Esophagus squamous epithelium (tissue), 5 donors: ENCODE data around the gene SERPINA5. TPM values are rescaled to one million over a fixed set of nuclear protein-coding genes. Genes with fewer than 3 reads are reported as not detected.

Experiments used
- DNase-seq: peaks from one replicate; lab custom pipeline; 2025; lab: John Stamatoyannopoulos, UW
- H3K27ac ChIP-seq, 4 donors: fragments of 200-600 bp; sonication (generic); one replicate each; pipeline ENCODE4 v1.5.1; 2016 to 2019; ENCODE audit warnings: mild to moderate bottlenecking in 1 of 4
- H3K27me3 ChIP-seq, 4 donors: fragments of 200-600 bp; sonication (generic); 1 replicate in 3 of 4; 2 replicates in 1 of 4; pipeline versions ENCODE4 v1.5.1 to v1.6.0; 2017 to 2021; ENCODE audit warnings: antibody characterized with exemption in 1 of 4
- H3K36me3 ChIP-seq, 3 donors: fragments of 200-600 bp; sonication (generic); one replicate each; pipeline ENCODE4 v1.5.1; 2016 to 2019
- H3K4me1 ChIP-seq, 3 donors: fragments of 200-600 bp; sonication (generic); one replicate each; pipeline ENCODE4 v1.5.1; 2017 to 2019
- H3K4me3 ChIP-seq, 4 donors: fragments of 200-600 bp; sonication (generic); 1 replicate in 3 of 4; 2 replicates in 1 of 4; pipeline ENCODE4 v1.5.1; 2016 to 2019; ENCODE audit warnings: mild to moderate bottlenecking in 2 of 4, moderate library complexity in 1 of 4
- H3K9me3 ChIP-seq, 3 donors: fragments of 200-600 bp; sonication (generic); one replicate each; pipeline ENCODE4 v1.5.1; 2016 to 2019
- CTCF ChIP-seq, 6 experiments: fragments of 450-650 bp in 4 of 6; fragments of 200-600 bp in 2 of 6; sonication (generic) in 2 of 6; IDR thresholded peaks; one replicate each; pipeline ENCODE4 v1.5.1; 2016 to 2019; ENCODE audit warnings: antibody characterized with exemption in 6 of 6, mild to moderate bottlenecking in 4 of 6, moderate library complexity in 4 of 6
- POLR2A ChIP-seq, 4 donors: fragments of 450-650 bp; IDR thresholded peaks; one replicate each; pipeline ENCODE4 v1.6.1; 2017; ENCODE audit warnings: antibody characterized with exemption in 4 of 4, mild to moderate bottlenecking in 4 of 4, moderate library complexity in 3 of 4
- WGBS, 2 donors: methylation state at CpG; one replicate each; pipeline ENCODE4 v1.1.5; 2018; 5-methylcytosine and 5-hydroxymethylcytosine counted together
- intact Hi-C: fragments of 100-400 bp; cut with DNase I; formaldehyde crosslinking; loops from one replicate; pipeline ENCODE4 v1.15.0; 2022
- total RNA-seq, 4 donors: library from RNA; depleted of rRNA; stranded (reverse); fragments of >200 nt; gene quantifications; one replicate each; pipeline ENCODE4 v1.1.0, GENCODE V29; 2016
- donor health status: DM: yes; HTN: yes; CAD: no.

Gene SERPINA5
- total RNA-seq, 4 donors from 2014 or later, result 0.12 to 0.38 (median 0.35) TPM; not detected in 1

DNA sequence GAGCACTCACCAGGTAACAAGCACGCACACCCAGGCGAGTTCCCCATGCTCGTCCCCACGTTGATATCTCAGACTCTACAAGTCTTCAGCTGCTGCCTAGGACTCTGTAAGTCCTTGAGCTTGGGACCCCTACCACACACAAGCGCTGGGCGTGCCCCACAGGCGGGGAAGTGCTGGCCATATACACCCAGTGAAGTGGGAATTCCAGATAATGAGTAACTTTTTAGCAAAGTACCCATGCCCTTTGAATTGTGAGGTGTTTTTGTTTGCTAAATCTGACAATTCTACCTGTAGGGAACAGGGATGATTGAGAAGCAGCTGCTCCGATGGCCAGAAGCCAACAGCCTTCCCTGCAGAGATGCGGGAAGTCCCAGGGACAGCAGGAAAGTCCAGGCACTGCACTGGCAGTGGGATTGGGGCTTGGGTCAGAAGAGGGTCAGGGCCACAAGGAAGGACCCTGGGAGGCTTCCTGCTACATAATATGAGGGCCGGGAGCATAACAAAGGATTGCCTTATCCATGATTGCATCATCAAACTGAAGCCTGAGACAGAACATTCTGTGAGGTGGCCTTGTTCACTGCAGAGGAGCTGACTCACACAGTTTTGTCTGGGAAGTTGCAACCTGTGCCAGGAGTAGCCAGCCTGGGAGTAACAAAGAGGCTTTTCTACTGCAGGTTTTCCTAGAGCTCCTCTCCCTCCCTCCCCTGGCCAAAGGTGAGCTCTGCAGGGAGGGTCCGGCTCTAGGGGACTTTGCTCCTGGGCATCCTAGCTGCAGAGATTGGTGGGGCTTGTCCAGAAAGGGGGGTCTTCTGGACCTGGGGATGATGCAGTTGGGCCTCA lies 17.8 kb downstream of the SERPINA5 start:
- intact Hi-C loops, result no loop called here
- Histone ChIP-seq H3K4me1 (peaks cover 29 to 46% (median 40%) of the 10 kb centered on the region in 3 donors), H3K27me3 (no peaks in the 10 kb centered on the region), H3K9me3 (no peaks in the 10 kb centered on the region), H3K4me3 (no peak overlapping the region), H3K36me3 (no peaks in the 10 kb centered on the region), H3K27ac (peak overlapping the region; percentile 71 to 83 (median 78))
- DNase-seq, result no peak
- WGBS, 2 donors, result 50 to 61% methylated on average over 6 to 9 of the region's 11 CpGs
- TF ChIP-seq POLR2A (IDR thresholded peaks at IDR 0.05), result no peak
- peak in 2 of 6 experiments; percentile 24 to 27 for TF ChIP-seq CTCF (IDR thresholded peaks at IDR 0.05)

- Histone ChIP-seq H3K27me3 (no peaks in the 10 kb centered on the region), H3K4me3 (no peak overlapping the region), H3K27ac (peak overlapping the region; percentile 51 to 83 (median 78)), H3K9me3 (no peaks in the 10 kb centered on the region), H3K36me3 (no peaks in the 10 kb centered on the region), H3K4me1 (peaks cover 29 to 46% (median 40%) of the 10 kb centered on the region in 3 donors)
- WGBS, 2 donors, result 27 to 43% methylated on average over 3 of the region's 3 CpGs
- no peak for DNase-seq
- intact Hi-C loops, result no loop called here
- TF ChIP-seq CTCF (IDR thresholded peaks at IDR 0.05) (no peak), POLR2A (IDR thresholded peaks at IDR 0.05) (no peak)
Measured at GRCh38 chr14:94599656-94600004, 18.4 kb downstream of the SERPINA5 start.

DNA sequence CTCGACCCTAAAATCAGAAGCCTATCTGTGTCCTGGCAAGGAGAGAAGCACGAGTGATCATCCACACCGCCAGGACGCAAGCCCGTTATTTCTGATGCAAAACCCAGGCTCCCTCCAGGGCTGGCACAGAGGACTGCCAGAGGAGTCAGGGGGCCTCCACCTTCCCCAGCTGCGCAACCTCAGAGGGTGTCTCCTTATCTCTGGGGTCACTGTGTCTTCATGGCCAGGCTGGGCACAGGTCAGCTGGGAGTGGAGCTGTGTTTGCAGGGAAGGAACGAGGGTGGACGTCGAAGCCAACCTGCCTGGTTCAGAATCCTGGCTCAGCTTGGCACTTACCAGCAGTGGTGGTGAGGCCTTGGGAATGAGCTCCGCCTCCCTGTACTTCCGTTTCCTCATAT lies 18.9 kb downstream of the SERPINA5 start:
- peak overlapping the region; percentile 51 to 83 (median 78) for H3K27ac ChIP-seq
- TF ChIP-seq CTCF (IDR thresholded peaks at IDR 0.05) (no peak), POLR2A (IDR thresholded peaks at IDR 0.05) (no peak)
- no peaks in the 10 kb centered on the region for H3K36me3 ChIP-seq
- no peaks in the 10 kb centered on the region for H3K27me3 ChIP-seq
- H3K4me3 ChIP-seq, result no peak overlapping the region
- WGBS, 2 donors, result 77 to 100% methylated on average over 1 to 6 of the region's 11 CpGs
- no peaks in the 10 kb centered on the region for H3K9me3 ChIP-seq
- no peak for DNase-seq
- H3K4me1 ChIP-seq, result peaks cover 29 to 46% (median 40%) of the 10 kb centered on the region in 3 donors
- intact Hi-C loops, result no loop called here

DNA sequence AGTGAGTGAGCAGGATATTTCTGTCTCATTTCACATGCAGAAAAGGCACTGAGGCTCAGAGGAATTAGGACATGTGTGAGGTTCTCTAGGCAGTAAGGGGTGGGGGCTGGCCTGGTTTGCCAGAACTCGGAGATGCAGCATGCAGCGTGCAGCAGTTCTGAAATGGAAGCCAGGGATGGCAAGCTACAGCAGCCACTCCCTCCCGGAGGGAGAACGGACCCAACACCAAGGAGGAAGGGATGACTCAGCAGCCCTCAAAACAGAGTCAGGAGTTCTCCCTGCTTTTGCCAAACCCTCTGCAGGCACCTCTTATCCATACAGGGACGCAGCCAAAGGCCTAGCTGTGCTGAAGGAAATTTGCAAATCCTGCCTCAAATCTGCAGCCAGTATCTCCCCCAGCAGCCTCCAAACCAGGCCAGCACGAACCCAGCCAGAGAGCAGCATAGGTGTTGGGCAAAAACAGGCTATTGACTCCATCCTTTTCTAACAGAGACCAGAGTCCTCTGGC lies 20.7 kb downstream of the SERPINA5 start:
- DNase-seq, result no peak
- intact Hi-C loops, result no loop called here
- Histone ChIP-seq H3K27ac (peak overlapping the region; percentile 50 to 83 (median 79)), H3K36me3 (no peaks in the 10 kb centered on the region), H3K9me3 (no peaks in the 10 kb centered on the region), H3K4me1 (peaks cover 29 to 46% (median 40%) of the 10 kb centered on the region in 3 donors), H3K4me3 (no peak overlapping the region), H3K27me3 (no peaks in the 10 kb centered on the region)
- no peak for TF ChIP-seq POLR2A (IDR thresholded peaks at IDR 0.05)
- TF ChIP-seq CTCF (IDR thresholded peaks at IDR 0.05), result no peak
- 4 to 18% methylated on average over 5 of the region's 6 CpGs for WGBS, 2 donors

DNA sequence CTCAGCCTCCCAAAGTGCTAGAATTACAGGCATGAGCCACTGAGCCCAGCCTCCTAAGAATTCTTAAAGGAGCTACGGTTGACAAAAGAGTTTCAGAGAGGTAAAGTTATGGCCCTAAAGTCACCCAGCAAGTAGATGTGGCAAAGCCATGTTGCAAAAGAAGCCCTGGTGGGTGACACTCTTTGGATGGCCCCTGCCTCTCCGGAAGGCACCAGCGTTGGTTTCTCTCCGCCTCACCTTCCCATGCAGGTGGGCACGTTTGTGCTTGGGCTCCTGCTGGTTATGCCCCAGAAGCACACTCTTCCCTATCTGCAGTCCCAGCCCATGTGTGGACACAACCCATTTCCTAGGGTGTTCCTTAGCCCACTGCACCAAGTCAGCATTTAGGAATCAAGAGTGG lies 21.5 kb downstream of the SERPINA5 start:
- Histone ChIP-seq H3K27me3 (no peaks in the 10 kb centered on the region), H3K4me1 (peaks cover 29 to 46% (median 40%) of the 10 kb centered on the region in 3 donors), H3K36me3 (no peaks in the 10 kb centered on the region), H3K9me3 (no peaks in the 10 kb centered on the region), H3K27ac (peak overlapping the region; percentile 50 to 83 (median 79)), H3K4me3 (no peak overlapping the region)
- intact Hi-C loops, result no loop called here
- WGBS, 2 donors, result 75 to 100% methylated on average over 3 to 4 of the region's 5 CpGs
- TF ChIP-seq CTCF (IDR thresholded peaks at IDR 0.05) (no peak), POLR2A (IDR thresholded peaks at IDR 0.05) (no peak)
- no peak for DNase-seq
